HG03039 (cell line): ENCODE measurements around the gene ANKRD16.
"Not testable (repeated sequence)": the region's sequence is repeated elsewhere in the genome, so short reads cannot be mapped to it uniquely, and the experiment has no call there.

Experiments
- ATAC-seq: cut with Tn5 transposase; IDR thresholded peaks from one replicate; pipeline ENCODE4 v1.9.1; 2021; ENCODE audit warnings: mild to moderate bottlenecking, moderate library complexity; ENCODE audit not compliant: unreplicated experiment

ANKRD16 gene

DNA sequence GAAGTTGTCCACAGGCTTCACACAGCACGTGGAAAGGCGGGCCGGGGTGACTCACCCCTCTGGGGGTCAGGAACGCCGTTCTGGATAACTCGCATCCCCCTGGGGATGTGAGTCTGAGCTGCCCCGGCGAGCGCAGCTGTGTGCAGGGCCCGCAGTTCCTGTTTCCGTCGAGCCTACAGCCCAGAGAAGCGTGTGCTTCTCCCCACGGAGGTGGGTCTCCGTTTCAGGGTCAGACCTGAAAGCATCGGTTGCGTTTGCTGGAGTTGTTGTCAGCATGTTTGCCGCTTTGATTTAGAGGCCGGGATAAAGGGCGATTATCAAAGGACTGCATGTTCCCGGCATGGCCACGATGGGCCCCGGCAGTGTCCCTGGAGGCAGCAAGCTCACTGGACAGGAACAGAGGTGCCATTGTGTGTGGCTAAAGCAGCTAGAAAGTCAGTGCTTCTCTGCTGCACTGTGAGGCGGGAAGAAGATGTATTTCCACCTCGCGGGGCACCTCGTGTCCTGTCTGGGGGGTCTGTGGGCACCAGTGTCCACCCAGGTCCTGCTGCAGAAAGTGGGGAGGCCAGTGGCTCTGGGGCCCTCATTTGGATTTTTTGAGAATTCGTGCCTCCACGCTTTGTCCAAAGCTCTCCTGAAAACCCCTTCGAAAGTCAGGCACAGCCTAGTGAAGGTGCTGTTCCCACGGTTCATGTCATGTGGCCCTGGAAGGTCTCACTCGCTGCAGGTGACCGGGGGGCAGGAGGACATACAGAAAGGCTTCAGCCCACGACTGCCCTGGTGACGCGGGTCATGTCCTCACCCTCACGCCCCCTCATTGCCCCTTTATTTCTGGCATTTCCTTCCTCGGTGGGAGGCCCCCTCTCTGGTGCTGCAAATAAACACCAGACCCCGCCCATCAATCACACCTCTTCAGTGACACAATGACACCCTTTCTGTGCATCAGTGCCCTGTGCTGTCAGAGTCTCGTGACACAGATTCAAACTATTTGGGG, 49.1 kb downstream of the ANKRD16 start:
- peak; percentile 63 for ATAC-seq

DNA sequence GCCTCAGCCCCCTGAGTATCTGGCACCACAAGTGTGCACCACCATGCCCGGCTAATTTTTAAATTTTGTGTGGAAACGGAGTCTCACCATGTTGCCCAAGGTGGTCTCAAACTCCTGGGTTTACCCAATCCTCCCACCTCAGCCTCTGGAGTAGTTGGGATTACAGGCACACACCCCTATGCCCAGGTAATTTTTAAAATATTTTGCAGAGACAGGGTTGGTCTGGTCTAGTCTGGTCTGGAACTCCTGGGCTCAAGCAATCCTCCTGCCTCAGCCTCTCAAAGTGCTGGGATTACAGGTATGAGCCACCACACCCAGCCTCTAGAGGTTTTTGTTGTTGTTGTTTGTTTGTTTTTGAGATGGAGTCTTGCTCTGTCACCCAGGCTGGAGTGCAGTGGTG, 53.5 kb downstream of the ANKRD16 start:
- not testable (repeated sequence) for ATAC-seq

DNA sequence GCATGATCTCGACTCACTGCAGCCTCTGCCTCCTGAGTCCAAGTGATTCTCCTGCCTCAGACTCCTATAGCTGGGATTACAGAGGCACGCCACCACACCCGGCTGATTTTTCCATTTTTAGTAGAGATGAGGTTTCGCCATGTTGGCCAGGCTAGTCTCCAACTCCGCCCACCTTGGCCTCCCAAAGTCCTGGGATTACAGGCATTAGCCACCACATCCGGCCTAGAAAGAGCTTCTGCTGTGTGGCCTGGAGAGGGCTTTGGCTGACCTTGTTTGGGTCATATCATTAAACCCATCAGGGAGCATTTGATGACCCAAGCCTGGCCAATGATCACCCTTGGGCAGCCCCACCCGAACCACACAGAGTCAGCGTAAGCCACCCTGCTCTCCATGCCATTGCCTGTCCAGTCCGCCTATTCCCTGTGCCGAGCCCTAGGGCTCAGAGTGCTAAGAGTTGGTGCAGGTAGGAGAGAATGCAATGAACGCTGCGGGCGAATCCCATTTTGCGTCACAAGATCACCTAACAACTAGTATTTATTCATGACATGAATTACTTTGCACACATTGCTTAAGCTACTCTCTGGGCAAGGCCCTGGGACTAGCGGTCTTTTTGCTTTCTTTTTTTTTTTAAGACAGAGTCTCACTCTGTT, 54.1 kb downstream of the ANKRD16 start:
- ATAC-seq = no peak

- no peak for ATAC-seq
Observed at GRCh38 chr10:5833814-5834213, 55.9 kb downstream of the ANKRD16 start.

- ATAC-seq = no peak
Observed at GRCh38 chr10:5832946-5833345, 56.7 kb downstream of the ANKRD16 start.

DNA sequence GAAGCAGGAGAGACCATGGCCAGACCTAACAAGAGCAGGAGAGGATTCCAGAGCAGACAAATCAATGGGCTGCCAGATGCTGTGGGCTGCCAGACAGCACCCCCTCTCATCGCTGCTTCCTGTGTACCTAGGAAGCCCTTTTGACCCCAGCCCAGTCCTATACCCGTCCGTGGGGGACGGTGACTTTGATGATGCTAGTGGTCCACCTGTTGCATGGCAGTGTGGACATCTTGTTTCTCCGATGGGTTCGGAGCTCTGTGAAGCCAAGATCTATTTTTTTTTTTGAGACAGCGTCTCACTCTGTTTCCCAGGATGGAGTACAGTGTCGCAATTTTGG, 58.3 kb downstream of the ANKRD16 start:
- no peak for ATAC-seq

- no peak for ATAC-seq
Observed at GRCh38 chr10:5830629-5831445, 58.9 kb downstream of the ANKRD16 start.

DNA sequence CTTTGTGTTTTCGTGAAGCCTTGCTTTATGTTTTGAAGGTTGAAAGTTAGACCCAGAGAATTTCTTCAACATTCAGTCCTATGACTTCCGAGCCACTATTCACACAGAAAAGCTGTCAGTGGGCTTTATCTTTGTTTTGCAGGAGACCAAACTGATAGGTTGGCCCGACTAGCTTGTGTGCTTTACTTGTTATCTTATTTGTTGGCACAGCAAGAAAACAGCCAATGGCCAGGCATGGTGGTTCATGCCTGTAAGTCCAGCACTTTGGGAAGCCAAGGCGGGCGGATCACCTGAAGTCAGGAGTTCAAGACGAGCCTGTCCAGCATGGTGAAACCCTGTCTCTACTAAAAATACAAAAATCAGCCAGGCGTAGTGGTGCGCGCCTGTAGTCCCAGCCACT, 60.4 kb downstream of the ANKRD16 start:
- no peak for ATAC-seq

GRCh38 chr10:5828725-5829124, 61.0 kb downstream of the ANKRD16 start:
- ATAC-seq = no peak

DNA sequence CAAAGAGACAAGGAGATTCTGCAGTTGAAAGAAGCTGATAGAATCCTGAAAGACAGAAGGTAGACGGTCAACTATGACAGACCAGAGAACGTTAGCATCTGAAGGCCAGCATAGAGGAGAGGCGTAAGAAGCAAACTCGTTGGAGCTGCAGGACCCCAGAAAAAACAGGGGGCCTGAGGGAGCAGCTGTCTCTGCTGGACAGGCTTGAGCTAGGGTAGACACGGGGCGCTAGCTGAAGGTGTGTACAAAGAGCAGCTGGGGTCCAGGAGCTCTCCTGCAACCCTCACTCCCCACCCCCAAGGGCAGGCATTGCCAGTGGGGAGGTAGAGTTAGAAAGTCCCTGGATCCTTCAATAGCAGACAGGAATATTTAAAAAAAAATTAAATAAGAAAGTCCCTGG, 61.9 kb downstream of the ANKRD16 start:
- ATAC-seq = no peak

- not testable (repeated sequence) for ATAC-seq
Observed at GRCh38 chr10:5826511-5826910, 63.2 kb downstream of the ANKRD16 start.

DNA sequence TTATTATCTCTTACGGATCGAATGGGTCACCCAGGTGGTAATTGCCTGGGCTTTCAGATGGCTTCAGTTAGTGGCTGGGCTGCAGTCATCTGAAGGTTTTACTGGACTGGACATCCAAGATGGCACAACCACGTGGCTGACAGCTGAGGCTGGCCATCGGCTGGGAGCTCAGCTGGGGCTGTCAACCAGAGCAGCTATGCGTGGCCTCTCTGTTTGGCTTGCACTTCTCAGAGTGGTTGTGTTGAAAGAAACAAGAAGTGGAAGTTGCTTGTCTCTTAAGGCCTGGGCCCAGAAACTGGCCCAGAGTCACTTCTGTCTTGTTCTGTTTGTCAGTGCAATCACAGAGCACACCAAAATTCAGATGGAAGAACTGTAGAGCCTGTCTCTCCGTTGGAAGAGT, 70.8 kb downstream of the ANKRD16 start:
- ATAC-seq = peak; percentile 40

DNA sequence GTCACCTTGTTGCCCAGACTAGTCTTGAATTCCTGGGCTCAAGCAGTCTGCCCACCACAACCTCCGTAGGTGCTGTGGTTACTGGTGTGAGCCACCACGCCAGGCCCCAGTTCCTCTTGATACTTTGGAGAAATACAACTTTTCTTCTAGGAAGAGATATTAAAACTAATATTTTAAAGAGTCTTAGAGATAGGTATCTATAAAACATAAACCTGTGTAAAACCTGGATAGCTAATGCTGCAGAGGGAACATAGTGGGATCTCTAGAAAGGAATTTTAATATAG, 71.7 kb downstream of the ANKRD16 start:
- no peak for ATAC-seq

DNA sequence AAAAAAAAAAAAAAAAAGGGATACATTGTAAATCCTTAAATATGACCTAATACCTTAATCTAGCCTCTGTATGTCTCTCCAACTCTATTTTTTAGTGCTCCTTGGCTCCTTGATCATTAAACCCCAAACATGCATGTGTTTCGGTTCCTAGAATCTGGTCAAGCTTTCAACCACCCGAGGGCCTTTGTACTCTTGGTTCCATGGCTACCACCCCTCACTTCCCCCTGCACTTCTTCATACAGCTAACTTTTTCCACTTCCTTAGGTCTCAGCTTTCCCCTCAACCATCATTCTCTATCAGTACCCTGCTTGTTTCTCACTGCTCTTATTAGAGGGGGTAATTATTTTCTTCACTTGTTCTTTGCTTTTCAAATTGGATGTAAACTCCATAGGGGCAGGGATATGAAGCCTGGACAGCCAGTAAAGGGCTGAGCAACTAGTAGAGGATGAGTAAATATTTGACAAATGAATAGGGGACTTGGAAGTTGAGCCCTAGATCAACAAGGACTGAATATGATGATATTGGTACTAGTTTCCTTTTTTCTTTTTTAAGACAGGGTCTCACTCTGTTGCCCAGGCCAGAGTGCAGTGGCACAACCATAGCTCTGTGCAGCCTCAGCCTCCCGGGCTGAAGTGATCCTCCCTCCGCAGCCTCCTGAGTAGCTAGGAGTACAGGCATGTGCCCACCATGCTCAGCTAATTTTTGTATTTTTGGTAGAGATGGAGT, 72.2 kb downstream of the ANKRD16 start:
- no peak for ATAC-seq

GRCh38 chr10:5816170-5816569, 73.5 kb downstream of the ANKRD16 start:
- ATAC-seq = no peak

- no peak for ATAC-seq
Observed at GRCh38 chr10:5814110-5815107, 75.3 kb downstream of the ANKRD16 start.

DNA sequence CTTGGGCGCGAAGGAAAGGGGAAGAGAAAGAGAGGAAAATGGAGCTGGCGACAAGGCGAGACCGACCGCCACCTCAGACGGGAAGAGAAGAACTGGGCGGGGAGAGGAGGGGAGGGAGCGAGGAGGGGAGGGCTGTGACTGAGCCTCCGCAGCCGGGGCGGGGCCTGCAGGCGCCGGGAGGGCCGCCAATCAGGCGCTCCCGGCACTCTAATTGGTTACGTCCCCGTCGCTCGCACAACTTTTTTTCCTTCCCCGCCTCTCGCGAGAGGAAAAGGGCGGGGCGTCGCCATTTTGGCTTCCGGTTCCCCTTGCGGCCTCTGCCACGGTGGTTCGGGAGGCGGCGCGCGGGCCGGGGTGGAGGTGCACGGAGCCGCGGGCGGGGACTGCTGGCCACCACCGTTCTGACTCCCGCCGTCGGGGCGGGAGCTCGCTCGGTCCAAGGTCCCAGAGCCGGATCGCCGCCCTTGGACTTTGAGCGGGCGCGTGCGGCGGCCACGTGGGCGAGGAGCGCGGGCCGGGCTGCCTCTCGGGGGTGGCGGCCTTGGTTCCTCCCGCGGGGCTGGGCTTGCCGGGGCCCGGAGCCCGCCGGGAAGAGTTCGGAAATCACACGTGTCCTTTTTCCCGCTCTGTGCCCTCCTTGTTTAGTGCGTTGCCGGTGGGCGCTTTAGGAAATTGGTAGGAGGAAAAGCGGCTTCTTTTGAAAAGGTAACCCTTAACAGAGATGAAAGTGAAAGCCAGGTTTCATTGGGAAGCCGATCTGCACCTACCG, 76.2 kb downstream of the ANKRD16 start, which contains the start of gene GDI2:
Gene GDI2 (minus strand): TSS at position 94 of the 769 bp plus-strand sequence. CDS start 176 bp downstream, outside the sequence.
- peak; percentile 80 for ATAC-seq

- ATAC-seq = peak; percentile 23
Observed at GRCh38 chr10:5813091-5813340, 76.7 kb downstream of the ANKRD16 start.
